ENCODE results near the gene CFAP61.

The CFAP61 gene

GRCh38 chr20:20220134-20220533 lies 167.8 kb downstream of the CFAP61 start:
- Histone ChIP-seq H3K14ac (ENCODE audit: low read length) (no peak overlapping the region), H2AK5ac (ENCODE audit: low read length) (no peak overlapping the region), H3K18ac (ENCODE audit: low read length) (no peak overlapping the region), H2BK5ac (ENCODE audit: low read depth, low read length, poor library complexity) (no peak overlapping the region), H4K91ac (ENCODE audit: low read depth, low read length) (no peak overlapping the region), H3K4me1 (ENCODE audit: control insufficient read depth in 1 of 2, insufficient read depth in 2 of 2, low read length in 2 of 2) (no peaks in the 10 kb centered on the region), H3K9me3 (ENCODE audit: insufficient read depth, low read depth, low read length) (no peaks in the 10 kb centered on the region), H3K4me3 (ENCODE audit: low read depth, low read length) (no peak overlapping the region), H4K12ac (ENCODE audit: low read depth, low read length) (no peak overlapping the region), H3K23ac (ENCODE audit: low read length) (no peak overlapping the region), H3K4ac (ENCODE audit: low read depth, low read length) (no peak overlapping the region), H2AFZ (ENCODE audit: insufficient read depth, low read length, poor library complexity) (no peak overlapping the region), H2BK120ac (ENCODE audit: insufficient read depth, low read length, poor library complexity) (no peak overlapping the region), H4K8ac (ENCODE audit: low read depth, low read length) (no peak overlapping the region), H2BK12ac (ENCODE audit: low read length) (no peak overlapping the region), H3K27me3 (ENCODE audit: insufficient read depth, low read length) (no peaks in the 10 kb centered on the region), H3K79me2 (ENCODE audit: control insufficient read depth, insufficient read depth, low read length, poor library complexity) (no peaks in the 10 kb centered on the region), H3K36me3 (ENCODE audit: control insufficient read depth in 1 of 2, insufficient read depth in 2 of 2, low read length in 2 of 2) (no peaks in the 10 kb centered on the region), H3K27ac (ENCODE audit: low read depth, low read length) (no peak overlapping the region), H3K9ac (ENCODE audit: low read length) (no peak overlapping the region), H3K79me1 (ENCODE audit: low read length) (no peaks in the 10 kb centered on the region), H3K4me2 (ENCODE audit: low read length) (no peak overlapping the region)
- DNase-seq, result no peak
- WGBS (ENCODE audit: extremely low coverage, insufficient coverage, insufficient read length), result no CpG with 5 or more reads among the region's 5 CpGs

GRCh38 chr20:20223981-20224380 lies 171.6 kb downstream of the CFAP61 start:
- Histone ChIP-seq H3K27me3 (ENCODE audit: insufficient read depth, low read length) (no peaks in the 10 kb centered on the region), H3K23ac (ENCODE audit: low read length) (no peak overlapping the region), H3K9ac (ENCODE audit: low read length) (no peak overlapping the region), H3K14ac (ENCODE audit: low read length) (no peak overlapping the region), H3K4me3 (ENCODE audit: low read depth, low read length) (no peak overlapping the region), H3K9me3 (ENCODE audit: insufficient read depth, low read depth, low read length) (no peaks in the 10 kb centered on the region), H3K18ac (ENCODE audit: low read length) (no peak overlapping the region), H3K4me1 (ENCODE audit: control insufficient read depth in 1 of 2, insufficient read depth in 2 of 2, low read length in 2 of 2) (no peaks in the 10 kb centered on the region), H4K12ac (ENCODE audit: low read depth, low read length) (no peak overlapping the region), H4K91ac (ENCODE audit: low read depth, low read length) (no peak overlapping the region), H3K27ac (ENCODE audit: low read depth, low read length) (no peak overlapping the region), H2BK12ac (ENCODE audit: low read length) (no peak overlapping the region), H3K4ac (ENCODE audit: low read depth, low read length) (no peak overlapping the region), H2BK5ac (ENCODE audit: low read depth, low read length, poor library complexity) (no peak overlapping the region), H4K8ac (ENCODE audit: low read depth, low read length) (no peak overlapping the region), H3K36me3 (ENCODE audit: control insufficient read depth in 1 of 2, insufficient read depth in 2 of 2, low read length in 2 of 2) (no peaks in the 10 kb centered on the region), H2AK5ac (ENCODE audit: low read length) (no peak overlapping the region), H3K79me2 (ENCODE audit: control insufficient read depth, insufficient read depth, low read length, poor library complexity) (no peaks in the 10 kb centered on the region), H3K4me2 (ENCODE audit: low read length) (no peak overlapping the region), H2BK120ac (ENCODE audit: insufficient read depth, low read length, poor library complexity) (no peak overlapping the region), H3K79me1 (ENCODE audit: low read length) (no peaks in the 10 kb centered on the region), H2AFZ (ENCODE audit: insufficient read depth, low read length, poor library complexity) (no peak overlapping the region)
- no peak for DNase-seq
- 100% methylated on average over 3 of the region's 5 CpGs for WGBS (ENCODE audit: extremely low coverage, insufficient coverage, insufficient read length)

GRCh38 chr20:20224806-20225205 lies 172.5 kb downstream of the CFAP61 start:
- H2BK12ac ChIP-seq (ENCODE audit: low read length), result no peak overlapping the region
- WGBS (ENCODE audit: extremely low coverage, insufficient coverage, insufficient read length), result no CpG with 5 or more reads among the region's 1 CpG
- no peaks in the 10 kb centered on the region for H3K79me1 ChIP-seq (ENCODE audit: low read length)
- no peaks in the 10 kb centered on the region for H3K9me3 ChIP-seq (ENCODE audit: insufficient read depth, low read depth, low read length)
- H4K8ac ChIP-seq (ENCODE audit: low read depth, low read length), result no peak overlapping the region
- no peaks in the 10 kb centered on the region for H3K79me2 ChIP-seq (ENCODE audit: control insufficient read depth, insufficient read depth, low read length, poor library complexity)
- no peaks in the 10 kb centered on the region for H3K4me1 ChIP-seq (ENCODE audit: control insufficient read depth in 1 of 2, insufficient read depth in 2 of 2, low read length in 2 of 2)
- H3K27ac ChIP-seq (ENCODE audit: low read depth, low read length), result no peak overlapping the region
- H2BK120ac ChIP-seq (ENCODE audit: insufficient read depth, low read length, poor library complexity), result no peak overlapping the region
- H4K12ac ChIP-seq (ENCODE audit: low read depth, low read length), result no peak overlapping the region
- H2BK5ac ChIP-seq (ENCODE audit: low read depth, low read length, poor library complexity), result no peak overlapping the region
- H2AFZ ChIP-seq (ENCODE audit: insufficient read depth, low read length, poor library complexity), result no peak overlapping the region
- no peak overlapping the region for H3K9ac ChIP-seq (ENCODE audit: low read length)
- no peak overlapping the region for H3K4me2 ChIP-seq (ENCODE audit: low read length)
- H2AK5ac ChIP-seq (ENCODE audit: low read length), result no peak overlapping the region
- H3K27me3 ChIP-seq (ENCODE audit: insufficient read depth, low read length), result no peaks in the 10 kb centered on the region
- H3K18ac ChIP-seq (ENCODE audit: low read length), result no peak overlapping the region
- H3K4me3 ChIP-seq (ENCODE audit: low read depth, low read length), result no peak overlapping the region
- no peak overlapping the region for H3K4ac ChIP-seq (ENCODE audit: low read depth, low read length)
- no peak for DNase-seq
- no peak overlapping the region for H3K14ac ChIP-seq (ENCODE audit: low read length)
- no peaks in the 10 kb centered on the region for H3K36me3 ChIP-seq (ENCODE audit: control insufficient read depth in 1 of 2, insufficient read depth in 2 of 2, low read length in 2 of 2)
- H3K23ac ChIP-seq (ENCODE audit: low read length), result no peak overlapping the region
- no peak overlapping the region for H4K91ac ChIP-seq (ENCODE audit: low read depth, low read length)

- Histone ChIP-seq H3K36me3 (ENCODE audit: control insufficient read depth in 1 of 2, insufficient read depth in 2 of 2, low read length in 2 of 2) (no peaks in the 10 kb centered on the region), H3K4me1 (ENCODE audit: control insufficient read depth in 1 of 2, insufficient read depth in 2 of 2, low read length in 2 of 2) (no peaks in the 10 kb centered on the region), H3K18ac (ENCODE audit: low read length) (no peak overlapping the region), H2BK12ac (ENCODE audit: low read length) (no peak overlapping the region), H3K27me3 (ENCODE audit: insufficient read depth, low read length) (no peaks in the 10 kb centered on the region), H3K4me2 (ENCODE audit: low read length) (no peak overlapping the region), H2AK5ac (ENCODE audit: low read length) (no peak overlapping the region), H2BK5ac (ENCODE audit: low read depth, low read length, poor library complexity) (no peak overlapping the region), H2BK120ac (ENCODE audit: insufficient read depth, low read length, poor library complexity) (no peak overlapping the region), H3K14ac (ENCODE audit: low read length) (no peak overlapping the region), H3K9me3 (ENCODE audit: insufficient read depth, low read depth, low read length) (no peaks in the 10 kb centered on the region), H3K79me2 (ENCODE audit: control insufficient read depth, insufficient read depth, low read length, poor library complexity) (no peaks in the 10 kb centered on the region), H3K4me3 (ENCODE audit: low read depth, low read length) (no peak overlapping the region), H3K23ac (ENCODE audit: low read length) (no peak overlapping the region), H3K9ac (ENCODE audit: low read length) (no peak overlapping the region), H2AFZ (ENCODE audit: insufficient read depth, low read length, poor library complexity) (no peak overlapping the region), H4K91ac (ENCODE audit: low read depth, low read length) (no peak overlapping the region), H3K4ac (ENCODE audit: low read depth, low read length) (no peak overlapping the region), H3K79me1 (ENCODE audit: low read length) (no peaks in the 10 kb centered on the region), H4K12ac (ENCODE audit: low read depth, low read length) (no peak overlapping the region), H3K27ac (ENCODE audit: low read depth, low read length) (no peak overlapping the region), H4K8ac (ENCODE audit: low read depth, low read length) (no peak overlapping the region)
- DNase-seq, result no peak
- WGBS (ENCODE audit: extremely low coverage, insufficient coverage, insufficient read length), result no CpG with 5 or more reads among the region's 6 CpGs
Measured at GRCh38 chr20:20225325-20226043, 173.2 kb downstream of the CFAP61 start.

All from trophoblast cell (in vitro differentiated cells and primary cell).